OCI-LY1 (cell line): ENCODE results near the gene SLC27A5.

Experiments used
- CTCF ChIP-seq: fragments of 200-600 bp; sonication (generic), shearing (Covaris generic); IDR thresholded peaks from 2 replicates; pipeline ENCODE4 v1.5.1; 2017; ENCODE audit warnings: mild to moderate bottlenecking, antibody characterized with exemption, low read length, moderate library complexity, mixed read lengths
- EZH2 ChIP-seq: fragments of 200-600 bp; sonication (generic), shearing (Covaris generic); IDR thresholded peaks from 2 replicates; pipeline ENCODE4 v1.8.0; 2017; ENCODE audit warnings: borderline replicate concordance, mixed run types, mild to moderate bottlenecking, antibody characterized with exemption, low read length, moderate library complexity, mixed read lengths

GRCh38 chr19:58558066-58558622, 46.4 kb upstream of the SLC27A5 start, which contains the start of gene UBE2M:
- TF ChIP-seq CTCF (no peak), EZH2 (no peak)
